ENCODE results near the gene PTPRN2. TPM values are rescaled to one million over a fixed set of nuclear protein-coding genes. Genes with fewer than 3 reads are reported as not detected.

PTPRN2 gene
- total RNA-seq, 1 experiment from 2014 or later: 2.1 TPM

DNA sequence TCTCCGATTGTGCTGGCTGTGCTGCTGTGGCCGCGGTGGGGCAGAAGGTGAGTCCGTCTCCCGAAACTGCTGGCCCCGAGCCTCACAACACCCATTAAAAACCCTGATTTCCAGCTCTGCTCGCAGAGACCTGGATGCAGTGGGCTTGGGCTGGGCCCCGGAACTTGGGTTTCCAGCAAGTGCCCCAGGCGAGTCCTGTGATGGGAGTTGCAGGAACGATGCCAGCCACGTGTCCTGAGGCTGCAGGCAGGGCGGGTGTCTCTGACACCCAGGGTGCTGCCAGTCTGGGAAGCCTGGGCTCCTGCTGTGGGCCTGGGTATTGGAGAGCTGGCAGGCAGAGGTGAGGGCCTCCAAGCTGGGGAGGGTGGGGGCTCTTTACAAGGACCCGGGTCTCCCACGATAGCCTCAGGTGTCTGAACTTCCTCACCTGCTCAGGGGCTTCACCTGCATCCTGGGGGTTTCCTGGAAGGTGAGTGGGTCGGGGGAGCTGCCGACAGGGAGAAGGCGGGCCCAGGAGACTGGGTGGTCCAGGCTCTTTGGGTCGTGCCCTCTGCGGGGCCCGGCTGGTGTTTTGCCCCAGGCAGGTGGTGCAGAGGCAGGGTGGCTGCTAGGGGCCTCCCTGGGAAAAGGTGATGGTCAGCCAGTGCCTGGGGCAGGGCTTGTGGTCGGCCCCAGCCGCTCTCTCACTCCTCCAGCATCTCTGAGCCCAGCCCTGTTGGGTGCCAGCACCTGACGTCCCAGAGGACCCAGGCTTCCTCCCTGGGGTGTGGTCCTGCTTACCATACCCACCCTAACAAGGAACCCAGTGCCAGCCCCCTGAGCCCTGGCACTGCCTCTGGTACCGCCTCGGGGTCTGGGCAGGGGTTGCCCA, 1070.5 kb downstream of the PTPRN2 start:
- Histone ChIP-seq H3K4me1 (ENCODE audit: control insufficient read depth in 1 of 2, insufficient read depth in 2 of 2, low read length in 2 of 2) (no peaks in the 10 kb centered on the region), H3K79me2 (ENCODE audit: insufficient read depth, low read length) (no peaks in the 10 kb centered on the region), H3K9ac (ENCODE audit: low read length) (no peak overlapping the region), H3K9me3 (ENCODE audit: control insufficient read depth in 1 of 2, insufficient read depth in 1 of 2, low read depth in 1 of 2, low read length in 2 of 2) (no peaks in the 10 kb centered on the region), H3K27me3 (ENCODE audit: insufficient read depth, low read length) (no peaks in the 10 kb centered on the region), H4K20me1 (ENCODE audit: insufficient read depth) (no peaks in the 10 kb centered on the region), H3K9me2 (ENCODE audit: insufficient read depth) (no peaks in the 10 kb centered on the region), H3K4me2 (ENCODE audit: low read length) (no peak overlapping the region), H3K4me3 (replicated peaks in 1 of 2; ENCODE audit: low read depth in 1 of 2, low read length in 2 of 2) (no peak overlapping the region), H3K27ac (ENCODE audit: low read depth, low read length) (no peak overlapping the region), H2AFZ (ENCODE audit: low read depth, low read length, poor library complexity, severe bottlenecking) (no peak overlapping the region), H3K36me3 (ENCODE audit: control insufficient read depth in 1 of 2, insufficient read depth in 2 of 2, low read length in 2 of 2) (no peaks in the 10 kb centered on the region)
- no peak for TF ChIP-seq EZH2 (IDR thresholded peaks at IDR 0.05)
- TF ChIP-seq, protein P1, sequence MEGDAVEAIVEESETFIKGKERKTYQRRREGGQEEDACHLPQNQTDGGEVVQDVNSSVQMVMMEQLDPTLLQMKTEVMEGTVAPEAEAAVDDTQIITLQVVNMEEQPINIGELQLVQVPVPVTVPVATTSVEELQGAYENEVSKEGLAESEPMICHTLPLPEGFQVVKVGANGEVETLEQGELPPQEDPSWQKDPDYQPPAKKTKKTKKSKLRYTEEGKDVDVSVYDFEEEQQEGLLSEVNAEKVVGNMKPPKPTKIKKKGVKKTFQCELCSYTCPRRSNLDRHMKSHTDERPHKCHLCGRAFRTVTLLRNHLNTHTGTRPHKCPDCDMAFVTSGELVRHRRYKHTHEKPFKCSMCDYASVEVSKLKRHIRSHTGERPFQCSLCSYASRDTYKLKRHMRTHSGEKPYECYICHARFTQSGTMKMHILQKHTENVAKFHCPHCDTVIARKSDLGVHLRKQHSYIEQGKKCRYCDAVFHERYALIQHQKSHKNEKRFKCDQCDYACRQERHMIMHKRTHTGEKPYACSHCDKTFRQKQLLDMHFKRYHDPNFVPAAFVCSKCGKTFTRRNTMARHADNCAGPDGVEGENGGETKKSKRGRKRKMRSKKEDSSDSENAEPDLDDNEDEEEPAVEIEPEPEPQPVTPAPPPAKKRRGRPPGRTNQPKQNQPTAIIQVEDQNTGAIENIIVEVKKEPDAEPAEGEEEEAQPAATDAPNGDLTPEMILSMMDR (IDR thresholded peaks at IDR 0.05 in 2 of 3, conservative IDR thresholded peaks at IDR 0.05 in 1 of 3; ENCODE audit: borderline replicate concordance in 1 of 3, insufficient read depth in 1 of 3, low read depth in 2 of 3, low read length in 2 of 3): no peak
- ATAC-seq: no peak
- ChIA-PET POLR2A (no interaction called here), CTCF (no interaction called here), RAD21 (ENCODE audit: low non-redundant PET in 1 of 2, low total read pairs in 2 of 2, uncharacterized antibody in 2 of 2, unreplicated experiment in 2 of 2) (no interaction called here)
- DNase-seq (ENCODE audit: low read depth, low spot score): no peak
- intact Hi-C loops (cut with micrococcal nuclease): no loop called here
- no TSS peak for BruUV-seq (replicated peaks)

DNA sequence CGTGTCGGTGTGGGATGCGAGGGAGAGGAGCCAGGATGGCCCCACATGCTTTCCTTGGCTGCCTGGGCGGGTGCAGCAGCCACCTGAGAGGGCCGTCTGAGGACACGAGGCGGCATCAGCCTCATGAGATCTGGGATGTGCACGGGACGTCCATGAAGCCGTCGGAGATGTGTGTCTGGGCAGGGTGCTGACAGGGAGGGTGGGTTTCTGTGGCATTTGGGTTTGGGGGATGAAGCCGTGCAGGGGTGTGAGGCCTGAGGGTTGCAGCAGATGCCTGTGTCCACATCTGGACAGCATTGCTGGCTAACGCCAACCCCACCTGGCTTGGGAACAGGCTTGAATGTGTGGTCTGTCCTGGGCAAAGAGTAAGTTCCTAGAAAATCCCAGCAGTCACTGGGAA, 1071.3 kb downstream of the PTPRN2 start:
- H2AFZ ChIP-seq (ENCODE audit: low read depth, low read length, poor library complexity, severe bottlenecking): no peak overlapping the region
- ATAC-seq (no peak), DNase-seq (ENCODE audit: low read depth, low spot score) (no peak)
- no peaks in the 10 kb centered on the region for H4K20me1 ChIP-seq (ENCODE audit: insufficient read depth)
- no peaks in the 10 kb centered on the region for H3K36me3 ChIP-seq (ENCODE audit: control insufficient read depth in 1 of 2, insufficient read depth in 2 of 2, low read length in 2 of 2)
- TF ChIP-seq, protein P2, sequence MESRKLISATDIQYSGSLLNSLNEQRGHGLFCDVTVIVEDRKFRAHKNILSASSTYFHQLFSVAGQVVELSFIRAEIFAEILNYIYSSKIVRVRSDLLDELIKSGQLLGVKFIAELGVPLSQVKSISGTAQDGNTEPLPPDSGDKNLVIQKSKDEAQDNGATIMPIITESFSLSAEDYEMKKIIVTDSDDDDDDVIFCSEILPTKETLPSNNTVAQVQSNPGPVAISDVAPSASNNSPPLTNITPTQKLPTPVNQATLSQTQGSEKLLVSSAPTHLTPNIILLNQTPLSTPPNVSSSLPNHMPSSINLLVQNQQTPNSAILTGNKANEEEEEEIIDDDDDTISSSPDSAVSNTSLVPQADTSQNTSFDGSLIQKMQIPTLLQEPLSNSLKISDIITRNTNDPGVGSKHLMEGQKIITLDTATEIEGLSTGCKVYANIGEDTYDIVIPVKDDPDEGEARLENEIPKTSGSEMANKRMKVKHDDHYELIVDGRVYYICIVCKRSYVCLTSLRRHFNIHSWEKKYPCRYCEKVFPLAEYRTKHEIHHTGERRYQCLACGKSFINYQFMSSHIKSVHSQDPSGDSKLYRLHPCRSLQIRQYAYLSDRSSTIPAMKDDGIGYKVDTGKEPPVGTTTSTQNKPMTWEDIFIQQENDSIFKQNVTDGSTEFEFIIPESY (IDR thresholded peaks at IDR 0.05; ENCODE audit: extremely low read depth, insufficient replicate concordance, low read length): no peak
- TF ChIP-seq SIN3A (IDR thresholded peaks at IDR 0.05; ENCODE audit: low read depth) (no peak), TCF7L2 (IDR thresholded peaks at IDR 0.05; ENCODE audit: borderline replicate concordance, extremely low read depth, insufficient read depth, insufficient read length) (no peak), EZH2phosphoT487 (IDR thresholded peaks at IDR 0.05; ENCODE audit: borderline replicate concordance) (no peak), FOSL1 (IDR thresholded peaks at IDR 0.05; ENCODE audit: low read depth) (no peak), POLR2AphosphoS5 (IDR thresholded peaks at IDR 0.05; ENCODE audit: low read depth, low read length) (no peak), EGR1 (IDR thresholded peaks at IDR 0.05; ENCODE audit: low read depth) (no peak)
- H3K27me3 ChIP-seq (ENCODE audit: insufficient read depth, low read length): no peaks in the 10 kb centered on the region
- H3K9ac ChIP-seq (ENCODE audit: low read length): no peak overlapping the region
- H3K4me2 ChIP-seq (ENCODE audit: low read length): no peak overlapping the region
- no peaks in the 10 kb centered on the region for H3K9me3 ChIP-seq (ENCODE audit: control insufficient read depth in 1 of 2, insufficient read depth in 1 of 2, low read depth in 1 of 2, low read length in 2 of 2)
- no peaks in the 10 kb centered on the region for H3K9me2 ChIP-seq (ENCODE audit: insufficient read depth)
- H3K4me3 ChIP-seq (replicated peaks in 1 of 2; ENCODE audit: low read depth in 1 of 2, low read length in 2 of 2): no peak overlapping the region
- no TSS peak for BruUV-seq (replicated peaks)
- intact Hi-C loops (cut with micrococcal nuclease): no loop called here
- RAD21 ChIA-PET (ENCODE audit: low non-redundant PET in 1 of 2, low total read pairs in 2 of 2, uncharacterized antibody in 2 of 2, unreplicated experiment in 2 of 2): no interaction called here
- H3K79me2 ChIP-seq (ENCODE audit: insufficient read depth, low read length): no peaks in the 10 kb centered on the region
- H3K4me1 ChIP-seq (ENCODE audit: control insufficient read depth in 1 of 2, insufficient read depth in 2 of 2, low read length in 2 of 2): no peaks in the 10 kb centered on the region
- CTCF ChIA-PET: no interaction called here
- H3K27ac ChIP-seq (ENCODE audit: low read depth, low read length): no peak overlapping the region
- POLR2A ChIA-PET: no interaction called here
